SK-N-SH treated with all-trans-retinoic acid at 6 μM for 48 hours (cell line): Measurements from ENCODE around the gene OLFML2B.

Experiments used
- ATAC-seq: fragments of 200-7000 bp; cut with Tn5 transposase; 3 replicates; pipeline ENCODE4 v1.9.1; 2020; ENCODE audit warnings: mild to moderate bottlenecking, moderate library complexity
- ARNTL ChIP-seq: fragments of 450-650 bp; formaldehyde crosslinking; IDR thresholded peaks from 2 replicates; pipeline ENCODE4 v1.5.0; 2020; ENCODE audit warnings: low read depth, mild to moderate bottlenecking, moderate library complexity, borderline replicate concordance
- BACH2 ChIP-seq: fragments of 250-450 bp; sonication (Bioruptor Pico); IDR thresholded peaks from 2 replicates; pipeline ENCODE4 v1.9.0; 2021; ENCODE audit warnings: mild to moderate bottlenecking, borderline replicate concordance
- CREB5 ChIP-seq: fragments of 250-450 bp; sonication (Bioruptor Pico); IDR thresholded peaks from 2 replicates; pipeline ENCODE4 v1.5.1; 2020; ENCODE audit warnings: low read depth, mild to moderate bottlenecking, moderate library complexity
- CSDC2 ChIP-seq: fragments of 250-450 bp; sonication (Bioruptor Pico); IDR thresholded peaks from 2 replicates; pipeline ENCODE4 v1.5.0; 2020; ENCODE audit warnings: mild to moderate bottlenecking, moderate library complexity
- CSRNP3 ChIP-seq: fragments of 250-450 bp; sonication (Bioruptor Pico); IDR thresholded peaks from 2 replicates; pipeline ENCODE4 v1.5.1; 2021; ENCODE audit warnings: mild to moderate bottlenecking, moderate library complexity
- ESRRG ChIP-seq: fragments of 250-450 bp; sonication (Bioruptor Pico); IDR thresholded peaks from 2 replicates; pipeline ENCODE4 v1.6.1; 2021; ENCODE audit warnings: mild to moderate bottlenecking
- GLIS3 ChIP-seq: fragments of 250-450 bp; sonication (Bioruptor Pico); IDR thresholded peaks from 2 replicates; pipeline ENCODE4 v1.5.0; 2020; ENCODE audit warnings: mild to moderate bottlenecking, moderate library complexity
- ISL1 ChIP-seq: fragments of 250-450 bp; sonication (Bioruptor Pico); IDR thresholded peaks from 2 replicates; pipeline ENCODE4 v2.1.2; 2022; ENCODE audit warnings: mild to moderate bottlenecking, moderate library complexity
- OSR1 ChIP-seq: fragments of 250-450 bp; sonication (Bioruptor Pico); IDR thresholded peaks from 2 replicates; pipeline ENCODE4 v1.8.0; 2022; ENCODE audit warnings: moderate library complexity, mild to moderate bottlenecking, inconsistent platforms
- PATZ1 ChIP-seq: fragments of 250-450 bp; sonication (Bioruptor Pico); IDR thresholded peaks from 2 replicates; pipeline ENCODE4 v1.8.0; 2020; ENCODE audit warnings: mild to moderate bottlenecking, moderate library complexity, borderline replicate concordance
- POU6F1 ChIP-seq: fragments of 250-450 bp; sonication (Bioruptor Pico); IDR thresholded peaks from 2 replicates; pipeline ENCODE4 v1.8.0; 2021; ENCODE audit warnings: low read depth, mild to moderate bottlenecking, moderate library complexity, borderline replicate concordance
- PPARA ChIP-seq: fragments of 250-450 bp; sonication (Bioruptor Pico); IDR thresholded peaks from 2 replicates; pipeline ENCODE4 v1.5.0; 2020; ENCODE audit warnings: mild to moderate bottlenecking, borderline replicate concordance
- RARB ChIP-seq: fragments of 250-450 bp; sonication (Bioruptor Pico); IDR thresholded peaks from 2 replicates; pipeline ENCODE4 v1.8.0; 2021; ENCODE audit warnings: mild to moderate bottlenecking, moderate library complexity
- SNAI2 ChIP-seq: fragments of 250-450 bp; sonication (Bioruptor Pico); IDR thresholded peaks from 2 replicates; pipeline ENCODE4 v1.5.0; 2020; ENCODE audit warnings: mild to moderate bottlenecking, moderate library complexity
- TCF4 ChIP-seq: fragments of 250-450 bp; sonication (Bioruptor Pico); IDR thresholded peaks from 2 replicates; pipeline ENCODE4 v1.8.0; 2021; ENCODE audit warnings: mild to moderate bottlenecking, moderate library complexity, borderline replicate concordance
- TOX ChIP-seq: fragments of 250-450 bp; sonication (Bioruptor Pico); IDR thresholded peaks from 2 replicates; pipeline ENCODE4 v1.8.0; 2021; ENCODE audit warnings: mild to moderate bottlenecking, moderate library complexity, borderline replicate concordance
- TSHZ2 ChIP-seq: fragments of 250-450 bp; sonication (Bioruptor Pico); IDR thresholded peaks from 2 replicates; pipeline ENCODE4 v1.5.0; 2020; ENCODE audit warnings: mild to moderate bottlenecking, moderate library complexity
- ZC3H10 ChIP-seq: fragments of 250-450 bp; sonication (Bioruptor Pico); IDR thresholded peaks from 2 replicates; pipeline ENCODE4 v1.5.1; 2021; ENCODE audit warnings: mild to moderate bottlenecking, moderate library complexity
- ZFP3 ChIP-seq: fragments of 250-450 bp; sonication (Bioruptor Pico); IDR thresholded peaks from 2 replicates; pipeline ENCODE4 v1.5.0; 2020; ENCODE audit warnings: mild to moderate bottlenecking, moderate library complexity
- ZFP30 ChIP-seq: fragments of 450-650 bp; formaldehyde crosslinking; IDR thresholded peaks from 2 replicates; pipeline ENCODE4 v1.5.0; 2022; ENCODE audit warnings: mild to moderate bottlenecking, moderate library complexity
- ZNF565 ChIP-seq: fragments of 450-650 bp; formaldehyde crosslinking; conservative IDR thresholded peaks from 2 replicates; pipeline ENCODE4 v1.5.0; 2020; ENCODE audit warnings: low read depth, mild to moderate bottlenecking, moderate library complexity
- ZNF70 ChIP-seq: fragments of 450-650 bp; formaldehyde crosslinking; IDR thresholded peaks from 2 replicates; pipeline ENCODE4 v1.5.0; 2020; ENCODE audit warnings: mild to moderate bottlenecking, moderate library complexity
- ZNF8 ChIP-seq: fragments of 450-650 bp; formaldehyde crosslinking; IDR thresholded peaks from 2 replicates; pipeline ENCODE4 v1.5.0; 2020; ENCODE audit warnings: mild to moderate bottlenecking, moderate library complexity

OLFML2B gene

GRCh38 chr1:161954466-161954865, 69.2 kb downstream of the OLFML2B start:
- TF ChIP-seq RARB (CRISPR knock-in tag) (no peak), OSR1 (CRISPR knock-in tag) (no peak), ARNTL (no peak), ZFP30 (no peak), ZFP3 (CRISPR knock-in tag) (no peak), TSHZ2 (CRISPR knock-in tag) (no peak), GLIS3 (CRISPR knock-in tag) (no peak), SNAI2 (CRISPR knock-in tag) (no peak), ZC3H10 (CRISPR knock-in tag) (no peak; the same call in 1 of the 2 replicates), TOX (no peak), CSDC2 (CRISPR knock-in tag) (no peak), CSRNP3 (CRISPR knock-in tag) (no peak), PATZ1 (CRISPR knock-in tag) (no peak), ZNF8 (CRISPR knock-in tag) (no peak), POU6F1 (CRISPR knock-in tag) (no peak), CREB5 (CRISPR knock-in tag) (no peak), ISL1 (CRISPR knock-in tag) (no peak), ZNF70 (CRISPR knock-in tag) (no peak)
- ATAC-seq = no peak

- TF ChIP-seq PPARA = no peak
- TF ChIP-seq ZFP30 = no peak
- TF ChIP-seq CSDC2 (CRISPR knock-in tag) = no peak
- no peak for TF ChIP-seq OSR1 (CRISPR knock-in tag)
- TF ChIP-seq SNAI2 (CRISPR knock-in tag) = no peak
- TF ChIP-seq ESRRG (CRISPR knock-in tag) = no peak
- TF ChIP-seq ZNF70 (CRISPR knock-in tag) = no peak
- no peak for TF ChIP-seq ZNF8 (CRISPR knock-in tag)
- TF ChIP-seq RARB (CRISPR knock-in tag) = no peak
- TF ChIP-seq TCF4 (CRISPR knock-in tag) = no peak
- no peak for TF ChIP-seq ZFP3 (CRISPR knock-in tag)
- no peak for TF ChIP-seq ZNF565
- TF ChIP-seq TOX = no peak
- TF ChIP-seq PATZ1 (CRISPR knock-in tag) = no peak
- no peak for TF ChIP-seq BACH2 (CRISPR knock-in tag)
- ATAC-seq = no peak
These were observed 69.6 kb downstream of the OLFML2B start for GRCh38 chr1:161954050-161954449.
